ENCODE measurements around the gene HS2ST1.

The HS2ST1 gene

DNA sequence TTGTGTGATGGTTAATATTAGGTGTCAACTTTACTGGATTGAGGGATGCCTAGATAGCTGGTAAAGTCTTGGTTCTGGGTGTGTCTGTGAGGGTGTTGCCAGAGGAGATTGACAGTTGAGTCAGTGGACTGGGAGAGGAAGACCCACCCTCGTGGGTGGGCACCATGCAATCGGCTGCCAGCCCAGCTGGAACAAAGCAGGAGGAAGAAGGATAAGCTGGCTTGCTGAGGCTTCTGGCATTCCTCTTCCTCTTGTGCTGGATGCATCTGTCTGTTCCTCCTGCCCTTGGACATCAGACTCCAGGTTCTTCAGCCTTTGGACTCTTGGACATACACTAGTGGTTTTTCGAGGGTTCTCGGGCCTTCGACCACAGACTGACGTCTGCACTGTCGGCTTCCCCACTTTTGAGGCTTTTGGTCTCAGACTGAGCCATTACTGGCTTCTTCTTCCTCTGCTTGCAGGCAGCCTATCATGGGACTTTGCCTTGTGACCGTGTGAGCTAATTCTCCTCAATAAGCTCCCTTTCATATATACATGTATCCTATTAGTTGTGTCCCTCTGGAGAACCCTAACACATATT lies 230.0 kb downstream of the HS2ST1 start:
- no peak for DNase-seq

DNA sequence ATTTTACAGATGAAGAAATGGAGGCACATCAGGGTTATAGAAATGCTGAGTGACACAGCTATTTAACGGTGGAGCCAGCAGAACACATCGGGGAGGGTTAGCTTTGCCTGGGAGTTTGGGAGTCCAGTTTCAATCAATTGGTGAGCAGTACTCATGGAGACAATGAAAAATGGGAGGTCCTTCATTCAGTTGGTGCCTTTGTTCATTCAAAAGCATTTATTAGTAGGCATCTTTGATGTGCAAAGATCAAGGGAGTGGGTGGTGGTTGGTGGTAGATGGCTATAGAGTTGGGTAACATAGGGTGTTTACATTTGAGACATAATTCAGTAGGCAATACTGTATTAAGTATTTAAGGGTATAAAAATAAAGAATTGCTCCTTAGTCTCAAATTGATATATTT lies 230.5 kb downstream of the HS2ST1 start:
- no peak for DNase-seq

DNA sequence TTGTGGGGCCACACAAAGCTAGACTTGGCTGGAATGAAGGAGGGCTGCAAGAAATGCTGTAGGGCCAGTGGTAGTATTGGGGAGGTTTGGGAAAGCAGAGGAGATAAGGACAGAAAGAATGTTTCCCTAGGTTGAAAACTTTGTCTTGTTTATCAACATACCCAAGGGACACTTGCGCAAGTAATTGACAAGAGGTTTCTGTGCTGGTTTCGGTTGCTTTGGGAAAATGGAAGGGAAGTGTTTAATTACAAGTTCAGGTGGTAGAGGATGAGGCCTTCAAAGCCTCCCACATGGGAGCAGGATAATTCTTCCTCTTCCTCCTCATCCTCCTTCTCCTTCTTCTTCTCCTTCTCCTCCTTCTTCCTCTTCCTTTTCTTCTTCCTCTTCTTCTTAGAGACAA lies 232.1 kb downstream of the HS2ST1 start:
- DNase-seq = no peak

DNA sequence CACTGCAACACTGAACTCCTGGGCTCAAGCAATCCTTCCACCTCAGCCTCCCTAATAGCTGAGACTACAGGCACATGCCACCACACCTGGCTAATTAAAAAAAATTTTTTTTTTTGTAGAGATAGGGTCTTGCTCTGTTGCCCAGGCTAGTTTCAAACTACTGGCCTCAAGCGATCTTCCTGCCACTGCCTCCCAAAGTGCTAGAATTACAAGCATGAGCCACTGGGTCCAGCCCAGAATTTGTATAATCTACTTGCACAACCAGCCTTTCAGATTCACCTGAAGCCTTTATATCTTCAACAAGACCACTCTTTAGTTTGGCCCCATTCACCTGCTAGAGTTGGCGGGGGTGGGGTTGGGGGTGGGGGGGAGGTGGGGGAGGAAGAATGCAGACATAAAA lies 232.6 kb downstream of the HS2ST1 start:
- DNase-seq = no peak

DNA sequence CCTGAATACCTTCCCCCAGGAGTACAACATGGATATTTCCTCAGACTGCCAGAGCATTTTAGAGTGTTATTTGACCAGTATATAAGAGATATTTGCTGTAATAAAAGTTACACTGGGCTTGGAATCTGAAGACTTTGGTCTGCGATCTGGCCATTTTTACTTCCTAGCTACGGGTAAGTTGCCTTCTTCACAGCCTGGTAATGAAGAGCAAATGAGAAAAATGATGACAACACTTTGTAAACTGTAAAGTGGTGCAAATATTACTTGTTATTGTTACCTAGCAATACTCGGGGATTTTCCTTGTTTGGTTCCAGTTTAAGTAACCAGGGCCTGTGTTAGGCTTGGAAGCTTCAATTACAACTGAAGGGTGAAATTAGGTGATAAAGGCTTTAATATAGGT lies 233.4 kb downstream of the HS2ST1 start:
- DNase-seq = no peak

DNA sequence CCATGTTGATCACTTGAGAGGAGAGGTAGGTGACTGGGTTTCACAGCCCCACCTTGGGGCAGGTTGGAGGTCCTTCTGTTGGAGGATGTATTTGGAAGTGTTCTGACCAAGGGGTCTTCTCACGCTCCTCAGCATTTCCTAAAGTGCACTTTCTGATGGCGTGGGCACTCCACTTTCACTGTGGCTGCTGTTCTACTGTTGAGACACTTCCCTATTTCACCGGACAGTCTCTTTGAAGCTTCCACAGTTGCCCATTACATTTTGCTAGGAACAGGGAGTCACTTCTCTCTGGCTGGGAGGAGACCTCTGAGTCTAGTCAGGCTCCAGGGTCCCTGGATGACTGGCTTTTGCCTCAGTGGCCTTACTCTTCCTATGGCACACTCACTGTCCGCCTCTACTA lies 234.2 kb downstream of the HS2ST1 start:
- no peak for DNase-seq

DNA sequence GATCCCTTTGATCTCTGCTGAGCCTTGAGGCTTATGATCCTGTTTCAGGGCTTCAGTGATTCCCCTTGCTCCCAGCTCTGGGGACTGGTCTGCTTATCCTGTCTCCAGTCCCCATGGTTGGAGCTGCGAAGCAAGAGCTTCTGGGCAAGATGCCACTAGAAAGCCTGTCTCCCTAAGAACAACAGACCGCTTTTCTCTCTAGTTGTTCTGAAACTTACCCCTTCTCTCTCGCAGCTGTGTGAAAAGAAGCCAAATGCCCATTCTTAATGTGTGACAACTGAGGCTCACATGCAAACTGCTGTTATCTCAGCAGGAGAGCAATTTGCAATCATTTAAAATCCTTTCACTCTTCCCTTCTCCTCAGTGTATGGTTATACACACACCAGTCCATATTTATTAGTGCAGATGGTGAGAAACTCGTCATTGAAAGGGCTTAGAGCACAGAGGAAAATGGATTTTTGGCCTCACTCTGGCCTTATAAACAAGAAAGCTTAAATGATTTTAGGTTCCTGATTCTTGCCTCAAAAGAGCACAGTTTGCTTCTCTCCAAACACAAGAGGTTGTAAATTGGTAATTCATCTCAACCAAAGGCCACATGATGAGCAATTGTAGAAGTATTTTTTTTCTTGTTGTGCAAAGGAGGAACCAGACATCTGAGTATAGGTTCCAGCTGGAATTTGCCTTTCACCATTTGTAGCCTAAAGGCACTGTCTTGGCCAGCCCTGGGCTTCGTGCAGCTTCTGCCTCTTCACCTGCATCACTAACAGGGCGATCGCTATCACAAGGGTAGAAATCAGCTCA lies 235.0 kb downstream of the HS2ST1 start:
- peak; percentile 29 for DNase-seq

DNA sequence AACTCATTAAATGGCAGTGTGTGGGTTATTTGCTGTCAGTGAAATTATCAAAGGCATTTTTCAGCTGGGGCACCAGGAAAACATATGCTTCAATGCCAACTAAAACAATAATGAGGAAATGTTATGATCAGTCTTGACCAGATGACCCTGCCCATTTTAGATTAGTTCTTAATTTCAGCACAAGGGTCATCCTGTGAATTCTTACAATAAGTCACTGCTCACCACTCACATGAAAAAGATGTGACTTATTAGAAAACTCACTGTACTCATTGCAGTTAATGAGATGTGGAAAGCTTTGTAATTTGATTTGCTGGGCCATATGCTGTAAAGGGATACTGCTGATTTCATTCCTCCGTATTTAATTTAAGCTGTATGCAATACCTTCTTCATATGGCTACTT lies 235.7 kb downstream of the HS2ST1 start:
- DNase-seq = no peak

DNA sequence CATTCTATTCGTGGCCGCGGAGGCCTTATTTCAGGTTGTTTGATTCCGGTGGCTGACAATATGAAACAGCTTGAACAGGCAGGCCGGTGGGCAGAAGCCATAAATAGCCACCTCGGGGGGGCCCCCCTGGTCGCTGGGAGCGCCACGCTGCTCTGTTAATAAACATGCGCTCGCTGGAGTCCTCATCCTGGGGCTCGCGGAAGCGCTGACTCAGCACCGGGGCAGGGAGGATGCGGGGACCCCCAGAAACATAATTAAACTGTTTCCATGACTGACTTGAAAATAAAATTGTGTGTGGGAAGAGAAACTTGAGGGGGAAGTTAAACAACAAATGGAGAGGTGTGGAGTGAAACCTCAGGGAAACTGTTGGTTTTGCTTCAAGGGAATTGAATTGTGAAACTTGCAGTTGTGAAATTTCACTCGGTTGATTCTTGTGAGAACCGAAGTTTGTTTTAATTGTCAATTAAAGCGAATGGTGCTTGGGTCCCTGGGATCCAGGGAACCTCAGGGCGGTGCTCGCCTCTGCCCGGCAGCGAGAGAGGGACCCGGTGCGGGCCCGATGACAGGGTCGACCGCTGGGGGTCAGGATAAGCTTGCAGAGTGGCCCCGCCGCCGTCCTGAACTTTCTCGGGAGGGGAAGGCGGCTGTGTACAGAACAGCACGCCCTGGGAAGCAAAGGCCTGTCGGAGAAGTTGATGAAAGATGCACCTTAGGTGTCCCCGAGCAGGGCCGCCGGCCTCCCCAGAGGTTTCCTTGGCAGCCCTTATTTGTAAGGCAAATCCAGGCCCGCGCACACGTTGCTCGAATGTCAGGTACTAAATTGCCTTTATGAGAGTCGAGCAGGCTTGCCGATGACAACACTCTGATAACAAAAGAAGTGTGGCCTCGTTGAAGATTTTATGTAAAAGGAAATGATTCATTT lies 237.3 kb downstream of the HS2ST1 start:
- no peak for DNase-seq

DNA sequence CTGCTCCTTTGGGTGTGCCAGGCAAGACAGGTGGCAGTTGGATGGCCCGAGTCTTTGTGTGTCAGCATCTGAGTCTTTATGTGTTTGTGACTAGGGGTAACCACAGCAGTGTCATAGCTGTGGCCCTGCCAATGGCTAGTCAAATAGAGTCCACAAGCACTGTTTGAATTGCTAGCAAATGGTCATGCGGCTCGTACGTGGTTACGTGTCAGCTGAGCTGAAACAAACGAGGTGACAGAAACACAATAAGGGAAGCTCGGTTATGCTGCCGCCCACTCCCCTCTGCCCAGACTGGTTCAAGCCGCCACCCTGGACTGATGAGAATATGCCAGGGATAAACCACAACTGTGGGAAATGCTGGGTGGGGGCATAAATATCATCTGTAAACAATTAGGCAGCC lies 239.9 kb downstream of the HS2ST1 start:
- no peak for DNase-seq

DNA sequence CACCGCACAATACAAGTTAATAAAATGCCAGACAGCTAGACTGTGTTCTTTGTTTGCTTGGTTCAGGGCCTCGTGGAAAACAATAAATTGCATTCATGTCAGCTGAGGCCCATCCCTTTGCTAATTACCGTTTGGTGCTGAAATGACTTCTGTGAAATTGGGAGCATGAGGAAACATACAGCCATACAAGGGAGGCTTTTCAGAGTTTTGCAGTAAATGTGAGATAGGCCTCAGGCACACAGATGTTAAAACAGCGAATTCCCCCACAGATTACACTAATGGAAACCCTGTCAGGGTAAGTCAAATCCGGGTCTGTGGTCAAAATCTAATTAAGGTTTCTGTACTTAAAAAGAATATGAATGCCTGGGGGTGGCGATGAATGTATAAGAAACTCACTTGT lies 240.7 kb downstream of the HS2ST1 start:
- DNase-seq = no peak

DNA sequence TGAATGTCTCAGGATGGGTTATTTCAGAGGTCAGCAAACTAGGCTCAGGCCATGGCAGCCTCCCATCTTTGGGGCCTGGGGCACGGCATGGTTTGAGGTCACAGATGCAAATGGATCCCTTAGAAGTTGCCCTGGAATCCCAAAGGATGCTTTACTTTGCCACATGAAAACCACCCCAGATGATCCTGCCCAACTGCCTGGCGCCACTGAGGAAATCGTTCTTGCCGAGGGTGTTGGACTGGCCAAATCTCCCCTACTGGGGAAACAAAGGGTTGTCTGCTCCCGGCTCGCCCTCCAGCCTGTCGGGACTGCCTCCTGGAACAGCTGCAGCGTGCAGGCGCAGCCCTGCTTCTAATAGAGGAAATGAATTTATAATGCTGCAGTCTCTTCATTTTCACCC lies 241.2 kb downstream of the HS2ST1 start:
- no peak for DNase-seq

DNA sequence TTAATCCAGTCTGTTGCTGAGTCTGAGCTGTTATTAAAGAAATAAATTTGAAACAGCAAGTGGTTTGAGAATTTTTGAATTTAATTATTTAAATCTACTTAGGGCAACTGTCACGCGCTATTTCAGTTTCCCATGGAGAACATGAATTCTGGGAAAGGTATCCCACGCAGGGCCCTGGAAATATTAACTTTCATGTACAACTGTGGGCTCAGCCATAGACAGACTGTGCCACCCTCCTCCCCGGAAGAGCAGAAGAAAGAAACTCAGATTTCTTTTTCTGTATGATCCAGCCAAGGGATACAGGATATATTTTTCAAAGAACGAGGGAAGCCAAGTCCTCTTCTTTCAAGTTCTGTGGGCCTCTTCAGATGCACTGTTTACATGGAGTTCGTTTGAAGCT lies 241.7 kb downstream of the HS2ST1 start:
- no peak for DNase-seq

DNA sequence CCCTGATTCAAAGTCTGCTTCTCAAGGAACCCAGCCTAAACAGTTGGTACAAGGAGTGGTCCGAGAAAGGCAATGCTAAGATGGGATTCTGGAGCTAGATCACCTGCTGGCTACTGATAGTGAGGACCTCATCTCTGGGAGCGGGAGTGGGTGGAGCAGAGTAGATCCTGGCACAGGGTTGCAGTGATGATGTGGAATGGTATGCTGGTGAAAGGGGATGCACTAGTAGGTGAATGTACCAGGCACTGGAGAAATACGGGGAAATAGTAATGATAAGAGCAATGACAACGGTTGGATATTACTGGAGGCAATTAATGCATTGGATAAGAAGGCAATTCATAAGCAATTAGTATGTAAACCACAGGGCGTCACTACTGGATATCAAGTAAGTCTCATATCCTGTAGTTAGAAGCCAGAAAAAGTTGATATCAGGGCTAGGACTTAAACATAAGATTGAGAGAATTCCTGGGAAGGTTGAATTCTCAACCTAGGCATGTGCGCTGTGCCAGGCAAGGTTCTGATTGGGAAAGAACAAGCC lies 245.0 kb downstream of the HS2ST1 start:
- DNase-seq = no peak

Data from NCI-H446 treated with DMSO at 0.1 percent for 48 hours (cell line).